Measurements from ENCODE around the gene SLC9A9. TPM values are rescaled to one million over a fixed set of nuclear protein-coding genes. Genes with fewer than 3 reads are reported as not detected.
A peak's percentile ranks its signal among the peaks of the same experiment; 100 is the strongest.
"Not testable (repeated sequence)": the region's sequence is repeated elsewhere in the genome, so short reads cannot be mapped to it uniquely, and the experiment has no call there.

Gene SLC9A9
- total and polyA plus RNA-seq, 9 of the 15 experiments (the other 6 are each of a cell fraction or from before 2014, with no cell fraction given): 0.03 to 0.13 TPM; not detected in 7

DNA sequence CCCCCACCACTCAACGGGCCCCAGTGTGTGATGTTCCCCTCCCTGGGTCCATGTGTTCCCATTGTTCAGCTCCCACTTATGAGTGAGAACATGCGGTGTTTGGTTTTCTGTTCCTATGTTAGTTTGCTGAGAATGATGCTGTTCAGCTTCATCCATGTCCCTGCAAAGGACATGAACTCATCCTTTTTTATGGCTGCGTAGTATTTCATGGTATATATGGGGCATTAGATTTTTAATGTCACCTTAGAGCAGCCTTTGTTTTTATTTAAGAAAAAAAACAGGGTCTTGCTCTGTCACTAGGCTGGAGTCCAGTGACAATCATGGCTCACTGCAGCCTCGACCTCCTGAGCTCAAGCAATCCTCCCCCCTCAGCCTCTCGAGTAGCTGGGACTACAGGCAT, 568.7 kb downstream of the SLC9A9 start:
- DNase-seq (ENCODE audit: extremely low read depth in 1 of 4, low spot score in 3 of 4); H3K27ac ChIP-seq (ENCODE audit: extremely low read depth, low read depth, low read length); H3K36me3 ChIP-seq (ENCODE audit: control insufficient read depth, insufficient read depth, low read length); H4K20me1 ChIP-seq (replicated peaks; ENCODE audit: control insufficient read depth, insufficient read depth, low read length); H2AFZ ChIP-seq (ENCODE audit: low read depth, low read length); FAIRE-seq; CTCF ChIA-PET (ENCODE audit: low intra/inter-chr PET ratio); H3K4me2 ChIP-seq (ENCODE audit: insufficient read depth, low read length); H3K9me3 ChIP-seq (replicated peaks; ENCODE audit: control insufficient read depth, insufficient read depth, low read depth, low read length); H3K79me2 ChIP-seq (ENCODE audit: control insufficient read depth, insufficient read depth, low read length); BruUV-seq (replicated peaks); ATAC-seq; H3K27me3 ChIP-seq (ENCODE audit: control insufficient read depth in 2 of 2, insufficient read depth in 2 of 2, low read length in 2 of 2); intact Hi-C loops (cut with micrococcal nuclease); H3K9ac ChIP-seq (ENCODE audit: insufficient read depth in 1 of 2, low read depth in 2 of 2, low read length in 2 of 2); H3K4me3 ChIP-seq; in situ Hi-C loops (cut with MboI); H3K9me1 ChIP-seq (ENCODE audit: control insufficient read depth, insufficient read depth, low read length): not testable (repeated sequence)
- WGBS (ENCODE audit: insufficient coverage, low coverage, missing lambda C conversion rate): 96% methylated on average over 5 of the region's 5 CpGs
- POLR2A ChIA-PET: interaction anchor here (0.6 to 2.3 kb wide), 2 partner anchors 12 to 86 kb away, joined by 3 to 8 read pairs; no protein-coding TSS in a partner anchor
- peaks cover 6 to 49% of the 10 kb centered on the region in 2 experiments; a peak in 3 of 5 replicates for H3K4me1 ChIP-seq (replicated peaks in 1 of 2; ENCODE audit: control insufficient read depth in 2 of 2, insufficient read depth in 2 of 2, low read length in 2 of 2)
- TF ChIP-seq ZNF146 (CRISPR knock-in tag; IDR thresholded peaks at IDR 0.05; ENCODE audit: unreplicated experiment) (peak; percentile 95), BCOR (IDR thresholded peaks at IDR 0.05) (0 out of 2 replicates have a peak, but pooled peaks have one; percentile 11)

- in situ Hi-C loops (cut with MboI): no loop called here
- intact Hi-C loops (cut with micrococcal nuclease): no loop called here
- POLR2A ChIA-PET: interaction anchor here (0.8 to 2.3 kb wide), 2 partner anchors 13 to 25 kb away, joined by 5 to 8 read pairs; no protein-coding TSS in a partner anchor
- TF ChIP-seq XRCC4 (IDR thresholded peaks at IDR 0.05; ENCODE audit: extremely low read depth, insufficient read depth, insufficient read length) (no peak), ETV1 (tag; conservative IDR thresholded peaks at IDR 0.05; ENCODE audit: low read depth) (no peak), BRF2 (IDR thresholded peaks at IDR 0.05; ENCODE audit: borderline replicate concordance, insufficient read depth, insufficient read length) (no peak), ZHX1 (conservative IDR thresholded peaks at IDR 0.05; ENCODE audit: low read length) (no peak), HNRNPLL (IDR thresholded peaks at IDR 0.05; ENCODE audit: low read depth, low read length, poor library complexity, severe bottlenecking) (no peak)
- TF ChIP-seq, protein P1, sequence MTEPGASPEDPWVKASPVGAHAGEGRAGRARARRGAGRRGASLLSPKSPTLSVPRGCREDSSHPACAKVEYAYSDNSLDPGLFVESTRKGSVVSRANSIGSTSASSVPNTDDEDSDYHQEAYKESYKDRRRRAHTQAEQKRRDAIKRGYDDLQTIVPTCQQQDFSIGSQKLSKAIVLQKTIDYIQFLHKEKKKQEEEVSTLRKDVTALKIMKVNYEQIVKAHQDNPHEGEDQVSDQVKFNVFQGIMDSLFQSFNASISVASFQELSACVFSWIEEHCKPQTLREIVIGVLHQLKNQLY (CRISPR knock-in tag; conservative IDR thresholded peaks at IDR 0.05): no peak
- TF ChIP-seq, protein P2, sequence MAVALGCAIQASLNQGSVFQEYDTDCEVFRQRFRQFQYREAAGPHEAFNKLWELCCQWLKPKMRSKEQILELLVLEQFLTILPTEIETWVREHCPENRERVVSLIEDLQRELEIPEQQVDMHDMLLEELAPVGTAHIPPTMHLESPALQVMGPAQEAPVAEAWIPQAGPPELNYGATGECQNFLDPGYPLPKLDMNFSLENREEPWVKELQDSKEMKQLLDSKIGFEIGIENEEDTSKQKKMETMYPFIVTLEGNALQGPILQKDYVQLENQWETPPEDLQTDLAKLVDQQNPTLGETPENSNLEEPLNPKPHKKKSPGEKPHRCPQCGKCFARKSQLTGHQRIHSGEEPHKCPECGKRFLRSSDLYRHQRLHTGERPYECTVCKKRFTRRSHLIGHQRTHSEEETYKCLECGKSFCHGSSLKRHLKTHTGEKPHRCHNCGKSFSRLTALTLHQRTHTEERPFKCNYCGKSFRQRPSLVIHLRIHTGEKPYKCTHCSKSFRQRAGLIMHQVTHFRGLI (CRISPR knock-in tag; IDR thresholded peaks at IDR 0.05): no peak
These were observed 569.5 kb downstream of the SLC9A9 start for GRCh38 chr3:143278721-143279120.

More at GRCh38 chr3:143278721-143279120, 569.5 kb downstream of the SLC9A9 start:
- WGBS (ENCODE audit: insufficient coverage, low coverage, missing lambda C conversion rate): 0% methylated on average over 1 of the region's 1 CpG
- no peaks in the 10 kb centered on the region for H3K27me3 ChIP-seq (ENCODE audit: control insufficient read depth in 2 of 2, insufficient read depth in 2 of 2, low read length in 2 of 2)
- H3K9ac ChIP-seq (ENCODE audit: insufficient read depth in 1 of 2, low read depth in 2 of 2, low read length in 2 of 2): peak overlapping the region in 1 of 2 experiments; percentile 18; a peak in 1 of 4 replicates
- no peak overlapping the region for H3K4me2 ChIP-seq (ENCODE audit: insufficient read depth, low read length)
- no peak overlapping the region for H3K27ac ChIP-seq (ENCODE audit: extremely low read depth, low read depth, low read length)
- H3K9me3 ChIP-seq (replicated peaks; ENCODE audit: control insufficient read depth, insufficient read depth, low read depth, low read length): no peaks in the 10 kb centered on the region
- no peaks in the 10 kb centered on the region for H3K36me3 ChIP-seq (ENCODE audit: control insufficient read depth, insufficient read depth, low read length)
- CTCF ChIA-PET (ENCODE audit: low intra/inter-chr PET ratio): no interaction called here
- H3K4me1 ChIP-seq (replicated peaks in 1 of 2; ENCODE audit: control insufficient read depth in 2 of 2, insufficient read depth in 2 of 2, low read length in 2 of 2): peaks cover 6 to 43% of the 10 kb centered on the region in 2 experiments; a peak in 3 of 5 replicates
- FAIRE-seq (no peak), DNase-seq (ENCODE audit: extremely low read depth in 1 of 4, low spot score in 3 of 4) (no peak), ATAC-seq (no peak)
- BruUV-seq (replicated peaks): no TSS peak
- no peaks in the 10 kb centered on the region for H3K79me2 ChIP-seq (ENCODE audit: control insufficient read depth, insufficient read depth, low read length)
- H3K4me3 ChIP-seq: no peak overlapping the region
- no peaks in the 10 kb centered on the region for H3K9me1 ChIP-seq (ENCODE audit: control insufficient read depth, insufficient read depth, low read length)
- H2AFZ ChIP-seq (ENCODE audit: low read depth, low read length): peak overlapping the region; percentile 75
- no peaks in the 10 kb centered on the region for H4K20me1 ChIP-seq (replicated peaks; ENCODE audit: control insufficient read depth, insufficient read depth, low read length)
